HepG2 (cell line): ENCODE results near the gene RAD21L1. TPM values are rescaled to one million over a fixed set of nuclear protein-coding genes. Genes with fewer than 3 reads are reported as not detected.

ENCODE experiments used
- ATAC-seq: fragments of 200-7000 bp; cut with Tn5 transposase; 3 replicates; pipeline ENCODE4 v1.9.1; 2020; ENCODE audit warnings: mild to moderate bottlenecking, moderate library complexity
- BruUV-seq: library from RNA; stranded (reverse); fragments of 400-500 nt; replicated peaks from 2 replicates; lab custom pipeline; 2021; lab: Mats Ljungman, UMichigan
- CTCF ChIA-PET: fragments of 300-600 bp; formaldehyde crosslinking; extraction: SDS; loops from one replicate; lab custom pipeline; 2021; ENCODE audit warnings: low total read pairs, inconsistent platforms, low intra/inter-chr PET ratio; lab: Yijun Ruan, JAX
- POLR2A ChIA-PET: fragments of 350-600 bp; sonication (Branson Sonifier 250); formaldehyde crosslinking; loops from one replicate; lab custom pipeline; 2020; ENCODE audit warnings: antibody characterized with exemption, inconsistent platforms; lab: Yijun Ruan, JAX
- DNase-seq: peaks from one replicate; pipeline ENCODE4 v3.0.0-alpha.2; 2015; ENCODE audit warnings: low spot score
- FAIRE-seq: peaks from 3 replicates; lab custom pipeline; 2011; peaks lifted over from hg19 to GRCh38; lab: Jason Lieb, UNC
- H2AFZ ChIP-seq: one replicate; pipeline ENCODE4 v1.6.1; 2011; ENCODE audit warnings: low read length, inconsistent platforms
- H3K27ac ChIP-seq: fragments of 300-600 bp; 3 replicates; pipeline ENCODE4 v1.8.0; 2011; ENCODE audit warnings: mixed run types, mild to moderate bottlenecking, mixed read lengths, low read length, inconsistent platforms; ENCODE audit not compliant: insufficient read depth; ENCODE audit errors: extremely low read length
- H3K27me3 ChIP-seq, 2 experiments: fragments of 200-600 bp in 1 of 2; 2 replicates in 1 of 2; 3 replicates in 1 of 2; pipeline versions ENCODE4 v1.6.0 to v1.8.0; 2011; ENCODE audit warnings: low read length in 2 of 2, mild to moderate bottlenecking in 2 of 2, moderate library complexity in 2 of 2, inconsistent platforms in 1 of 2; ENCODE audit not compliant: insufficient read depth in 2 of 2, control insufficient read depth in 1 of 2
- H3K36me3 ChIP-seq, 2 experiments: fragments of 200-600 bp in 1 of 2; replicated peaks in 1 of 2; 2 replicates in 1 of 2; 3 replicates in 1 of 2; pipeline versions ENCODE4 v1.5.1 to v1.8.0; 2011; ENCODE audit warnings: low read length in 2 of 2, inconsistent platforms in 1 of 2; ENCODE audit not compliant: insufficient read depth in 2 of 2, control insufficient read depth in 1 of 2
- H3K4me1 ChIP-seq: 2 replicates; pipeline ENCODE4 v1.5.1; 2012; ENCODE audit warnings: low read length, inconsistent platforms; ENCODE audit not compliant: insufficient read depth
- H3K4me2 ChIP-seq: 2 replicates; pipeline ENCODE4 v1.6.0; 2011; ENCODE audit warnings: low read depth, low read length, inconsistent platforms
- H3K4me3 ChIP-seq, 3 experiments: fragments of 200-600 bp in 1 of 3; sonication (generic), shearing (Covaris generic) in 1 of 3; replicated peaks in 1 of 3; 2 replicates each; pipeline ENCODE4 v1.5.1; 2011 to 2016; ENCODE audit warnings: low read length in 3 of 3, inconsistent platforms in 2 of 3, low read depth in 2 of 3, mild to moderate bottlenecking in 2 of 3, control low read depth in 1 of 3, mixed read lengths in 1 of 3; ENCODE audit not compliant: insufficient read depth in 1 of 3
- H3K79me2 ChIP-seq: one replicate; pipeline ENCODE4 v1.6.1; 2011; ENCODE audit warnings: low read length, inconsistent platforms; ENCODE audit not compliant: insufficient read depth
- H3K9ac ChIP-seq: 2 replicates; pipeline ENCODE4 v1.6.0; 2011; ENCODE audit warnings: mild to moderate bottlenecking, low read depth, low read length, inconsistent platforms; ENCODE audit not compliant: insufficient read depth
- H3K9me3 ChIP-seq: 2 replicates; pipeline ENCODE4 v1.5.1; 2012; ENCODE audit warnings: mild to moderate bottlenecking, low read length
- H4K20me1 ChIP-seq: 2 replicates; pipeline ENCODE4 v1.6.0; 2011; ENCODE audit warnings: inconsistent platforms, mild to moderate bottlenecking, low read length, moderate library complexity; ENCODE audit not compliant: insufficient read depth
- ARNT ChIP-seq: fragments of 450-650 bp; IDR thresholded peaks from 2 replicates; pipeline ENCODE4 v1.6.1; 2017
- ELF3 ChIP-seq: IDR thresholded peaks from 2 replicates; pipeline ENCODE4 v1.6.1; 2016; ENCODE audit warnings: missing genetic modification reagents, missing compliant biosample characterization
- FOXK2 ChIP-seq: fragments of 450-650 bp; IDR thresholded peaks from 2 replicates; pipeline ENCODE4 v1.6.1; 2016
- HNRNPLL ChIP-seq: fragments of 200-400 bp; formaldehyde crosslinking; IDR thresholded peaks from 2 replicates; pipeline ENCODE4 v1.6.1; 2017; ENCODE audit warnings: mild to moderate bottlenecking, low read depth, low read length; ENCODE audit not compliant: poor library complexity, severe bottlenecking
- HOXA5 ChIP-seq: sonication (generic); formaldehyde crosslinking; IDR thresholded peaks from 2 replicates; pipeline ENCODE4 v1.4.0; 2020; ENCODE audit warnings: missing genetic modification reagents
- HOXA7 ChIP-seq: sonication (generic); formaldehyde crosslinking; IDR thresholded peaks from 2 replicates; pipeline ENCODE4 v1.8.1; 2022; ENCODE audit warnings: mild to moderate bottlenecking, missing genetic modification reagents, moderate library complexity
- HOXA9 ChIP-seq: sonication (generic); formaldehyde crosslinking; IDR thresholded peaks from 2 replicates; pipeline ENCODE4 v1.8.1; 2022; ENCODE audit warnings: missing genetic modification reagents, mild to moderate bottlenecking, moderate library complexity, borderline replicate concordance
- JUND ChIP-seq: sonication (generic); formaldehyde crosslinking; IDR thresholded peaks from 2 replicates; pipeline ENCODE4 v1.8.0; 2022; ENCODE audit warnings: mild to moderate bottlenecking, missing genetic modification reagents
- KDM1A ChIP-seq: IDR thresholded peaks from 2 replicates; pipeline ENCODE4 v1.6.1; 2016; ENCODE audit warnings: missing compliant biosample characterization
- NBN ChIP-seq: fragments of 450-650 bp; conservative IDR thresholded peaks from 2 replicates; pipeline ENCODE4 v1.6.1; 2017
- PRMT3 ChIP-seq: sonication (generic); formaldehyde crosslinking; IDR thresholded peaks from 2 replicates; pipeline ENCODE4 v1.8.1; 2022; ENCODE audit warnings: low read depth, mild to moderate bottlenecking, moderate library complexity, missing genetic modification reagents, borderline replicate concordance
- TARDBP ChIP-seq: sonication (generic); formaldehyde crosslinking; IDR thresholded peaks from 2 replicates; pipeline ENCODE4 v1.8.0; 2022; ENCODE audit warnings: mild to moderate bottlenecking, missing genetic modification reagents
- THYN1 ChIP-seq: sonication (generic); formaldehyde crosslinking; IDR thresholded peaks from 2 replicates; pipeline ENCODE4 v1.8.1; 2023; ENCODE audit warnings: low read depth, mild to moderate bottlenecking, moderate library complexity, missing genetic modification reagents, borderline replicate concordance
- TRIM22 ChIP-seq: fragments of 450-650 bp; IDR thresholded peaks from 2 replicates; pipeline ENCODE4 v1.6.1; 2017
- ZBTB7B ChIP-seq: sonication (generic); formaldehyde crosslinking; IDR thresholded peaks from 2 replicates; pipeline ENCODE4 v1.4.0; 2020; ENCODE audit warnings: missing genetic modification reagents
- ZFY ChIP-seq: sonication (generic); formaldehyde crosslinking; IDR thresholded peaks from 2 replicates; pipeline ENCODE4 v1.4.0; 2020; ENCODE audit warnings: missing genetic modification reagents
- ZNF605 ChIP-seq: sonication (generic); formaldehyde crosslinking; IDR thresholded peaks from 2 replicates; pipeline ENCODE4 v1.8.0; 2022; ENCODE audit warnings: mild to moderate bottlenecking, missing genetic modification reagents
- ZNF672 ChIP-seq: sonication (generic); formaldehyde crosslinking; IDR thresholded peaks from 2 replicates; pipeline ENCODE4 v1.8.1; 2022; ENCODE audit warnings: missing genetic modification reagents
- ZSCAN31 ChIP-seq: sonication (generic); formaldehyde crosslinking; IDR thresholded peaks from 2 replicates; pipeline ENCODE4 v1.5.0; 2020; ENCODE audit warnings: low read depth, mild to moderate bottlenecking, missing genetic modification reagents
- WGBS: methylation state at CpG from one replicate; pipeline ENCODE4 v1.1.6; 2017; ENCODE audit warnings: low lambda C conversion rate; 5-methylcytosine and 5-hydroxymethylcytosine counted together
- in situ Hi-C: cut with HindIII; loops from 2 replicates; pipeline ENCODE4 v1.10.0; 2017; ENCODE audit warnings: low pct_unique_long_range_greater_than_20kb; ENCODE audit not compliant: extremely low pct_ligation_motif_present
- intact Hi-C: fragments of 100-400 bp; cut with micrococcal nuclease; formaldehyde crosslinking; loops from one replicate; pipeline ENCODE4 v1.10.0; 2022; ENCODE audit not compliant: unreplicated experiment
- polyA plus RNA-seq, 8 experiments: library from polyadenylated mRNA; depleted of rRNA in 3 of 8; stranded (reverse) in 7 of 8; unstranded in 1 of 8; fragments of >200 nt; fragmentation: Illumina TruSeq in 4 of 8; extraction: Trizol in 4 of 8; gene quantifications; 2 replicates each; pipeline versions ENCODE4 v1.2.1 to v1.2.3, GENCODE V29; 2011 to 2016; ENCODE audit warnings: low read depth in 4 of 8, missing spikeins in 1 of 8, mixed read lengths in 1 of 8; ENCODE audit not compliant: insufficient read depth in 1 of 8
- total RNA-seq, 5 experiments: library from RNA; depleted of rRNA; stranded (reverse); fragments of >200 nt; fragmentation: Illumina TruSeq; extraction: Trizol; gene quantifications; 2 replicates each; pipeline ENCODE4 v1.2.3, GENCODE V29; 2016; ENCODE audit warnings: low read depth in 1 of 5
- TF ChIP-seq, protein P1 (sequence below): sonication (generic); formaldehyde crosslinking; IDR thresholded peaks from 2 replicates; pipeline ENCODE4 v1.9.0; 2021; ENCODE audit warnings: missing genetic modification reagents, borderline replicate concordance
- TF ChIP-seq, protein P2 (sequence below): sonication (generic); formaldehyde crosslinking; IDR thresholded peaks from 2 replicates; pipeline ENCODE4 v1.8.0; 2022; ENCODE audit warnings: missing genetic modification reagents, mild to moderate bottlenecking, moderate library complexity, borderline replicate concordance

Gene RAD21L1
- total and polyA plus RNA-seq, 2 of the 13 experiments (the other 11 are each of a cell fraction or from before 2014, with no cell fraction given), result not detected

- BruUV-seq, result no TSS peak
- intact Hi-C loops (no loop called here), in situ Hi-C loops (no loop called here)
- ATAC-seq (no peak), DNase-seq (no peak), FAIRE-seq (peak; percentile 70)
- CTCF ChIA-PET, result no interaction called here
- no peak overlapping the region for H3K9ac ChIP-seq
- H3K27ac ChIP-seq, result no peak overlapping the region
- no peak overlapping the region for H2AFZ ChIP-seq
- POLR2A ChIA-PET, result no interaction called here
- peaks cover 5 to 35% of the 10 kb centered on the region in 2 experiments; a peak in 4 of 5 replicates for H3K27me3 ChIP-seq
- no peak overlapping the region for H3K4me3 ChIP-seq
- 47% methylated on average over 6 of the region's 8 CpGs for WGBS
- no peaks in the 10 kb centered on the region for H3K4me1 ChIP-seq
- no peaks in the 10 kb centered on the region for H3K9me3 ChIP-seq
- no peak overlapping the region for H3K4me2 ChIP-seq
- H3K36me3 ChIP-seq, result no peaks in the 10 kb centered on the region
- no peaks in the 10 kb centered on the region for H3K79me2 ChIP-seq
- no peaks in the 10 kb centered on the region for H4K20me1 ChIP-seq
- no peak for TF ChIP-seq JUND (CRISPR knock-in tag)
- TF ChIP-seq FOXK2, result peak; percentile 10; the same call in 1 of the 2 replicates
- TF ChIP-seq, protein P1, sequence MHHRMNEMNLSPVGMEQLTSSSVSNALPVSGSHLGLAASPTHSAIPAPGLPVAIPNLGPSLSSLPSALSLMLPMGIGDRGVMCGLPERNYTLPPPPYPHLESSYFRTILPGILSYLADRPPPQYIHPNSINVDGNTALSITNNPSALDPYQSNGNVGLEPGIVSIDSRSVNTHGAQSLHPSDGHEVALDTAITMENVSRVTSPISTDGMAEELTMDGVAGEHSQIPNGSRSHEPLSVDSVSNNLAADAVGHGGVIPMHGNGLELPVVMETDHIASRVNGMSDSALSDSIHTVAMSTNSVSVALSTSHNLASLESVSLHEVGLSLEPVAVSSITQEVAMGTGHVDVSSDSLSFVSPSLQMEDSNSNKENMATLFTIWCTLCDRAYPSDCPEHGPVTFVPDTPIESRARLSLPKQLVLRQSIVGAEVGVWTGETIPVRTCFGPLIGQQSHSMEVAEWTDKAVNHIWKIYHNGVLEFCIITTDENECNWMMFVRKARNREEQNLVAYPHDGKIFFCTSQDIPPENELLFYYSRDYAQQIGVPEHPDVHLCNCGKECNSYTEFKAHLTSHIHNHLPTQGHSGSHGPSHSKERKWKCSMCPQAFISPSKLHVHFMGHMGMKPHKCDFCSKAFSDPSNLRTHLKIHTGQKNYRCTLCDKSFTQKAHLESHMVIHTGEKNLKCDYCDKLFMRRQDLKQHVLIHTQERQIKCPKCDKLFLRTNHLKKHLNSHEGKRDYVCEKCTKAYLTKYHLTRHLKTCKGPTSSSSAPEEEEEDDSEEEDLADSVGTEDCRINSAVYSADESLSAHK, result no peak
- TF ChIP-seq TRIM22, result peak; percentile 71; the same call in 1 of the 2 replicates
- TF ChIP-seq, protein P2, sequence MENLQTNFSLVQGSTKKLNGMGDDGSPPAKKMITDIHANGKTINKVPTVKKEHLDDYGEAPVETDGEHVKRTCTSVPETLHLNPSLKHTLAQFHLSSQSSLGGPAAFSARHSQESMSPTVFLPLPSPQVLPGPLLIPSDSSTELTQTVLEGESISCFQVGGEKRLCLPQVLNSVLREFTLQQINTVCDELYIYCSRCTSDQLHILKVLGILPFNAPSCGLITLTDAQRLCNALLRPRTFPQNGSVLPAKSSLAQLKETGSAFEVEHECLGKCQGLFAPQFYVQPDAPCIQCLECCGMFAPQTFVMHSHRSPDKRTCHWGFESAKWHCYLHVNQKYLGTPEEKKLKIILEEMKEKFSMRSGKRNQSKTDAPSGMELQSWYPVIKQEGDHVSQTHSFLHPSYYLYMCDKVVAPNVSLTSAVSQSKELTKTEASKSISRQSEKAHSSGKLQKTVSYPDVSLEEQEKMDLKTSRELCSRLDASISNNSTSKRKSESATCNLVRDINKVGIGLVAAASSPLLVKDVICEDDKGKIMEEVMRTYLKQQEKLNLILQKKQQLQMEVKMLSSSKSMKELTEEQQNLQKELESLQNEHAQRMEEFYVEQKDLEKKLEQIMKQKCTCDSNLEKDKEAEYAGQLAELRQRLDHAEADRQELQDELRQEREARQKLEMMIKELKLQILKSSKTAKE (CRISPR knock-in tag), result 0 out of 2 replicates have a peak, but pooled peaks have one; percentile 31
- no peak for TF ChIP-seq NBN
- no peak for TF ChIP-seq PRMT3 (CRISPR knock-in tag)
- TF ChIP-seq ZBTB7B (CRISPR knock-in tag), result no peak
- TF ChIP-seq THYN1, result no peak
- no peak for TF ChIP-seq ZNF672 (CRISPR knock-in tag)
- no peak for TF ChIP-seq ELF3 (CRISPR knock-in tag)
- TF ChIP-seq HNRNPLL, result no peak
- TF ChIP-seq TARDBP, result no peak
- no peak for TF ChIP-seq ZFY (CRISPR knock-in tag)
- no peak for TF ChIP-seq ZNF605 (CRISPR knock-in tag)
- no peak for TF ChIP-seq HOXA5 (CRISPR knock-in tag)
- 0 out of 2 replicates have a peak, but pooled peaks have one; percentile 4 for TF ChIP-seq ARNT
- no peak for TF ChIP-seq ZSCAN31
- no peak for TF ChIP-seq HOXA9 (CRISPR knock-in tag)
- no peak for TF ChIP-seq HOXA7 (CRISPR knock-in tag)
- no peak for TF ChIP-seq KDM1A (CRISPR knock-in tag)
Measured at GRCh38 chr20:1277529-1278322, 51.9 kb downstream of the RAD21L1 start.
